NB4 (cell line): Measurements from ENCODE around the gene VWA2.

Source experiments
- MAX ChIP-seq: IDR thresholded peaks from 2 replicates; pipeline ENCODE4 v1.6.1; 2011; ENCODE audit warnings: low read depth, low read length
- MYC ChIP-seq: IDR thresholded peaks from 2 replicates; pipeline ENCODE4 v1.6.1; 2011; ENCODE audit warnings: low read depth, low read length
- POLR2A ChIP-seq: IDR thresholded peaks from 2 replicates; pipeline ENCODE4 v1.6.1; 2011; ENCODE audit warnings: mild to moderate bottlenecking; ENCODE audit not compliant: insufficient read length; ENCODE audit errors: extremely low read depth
- TF ChIP-seq, protein P1 (sequence below): IDR thresholded peaks from one replicate; pipeline ENCODE4 v1.5.1; 2012; ENCODE audit warnings: low read depth, low read length

- TF ChIP-seq, protein P1, sequence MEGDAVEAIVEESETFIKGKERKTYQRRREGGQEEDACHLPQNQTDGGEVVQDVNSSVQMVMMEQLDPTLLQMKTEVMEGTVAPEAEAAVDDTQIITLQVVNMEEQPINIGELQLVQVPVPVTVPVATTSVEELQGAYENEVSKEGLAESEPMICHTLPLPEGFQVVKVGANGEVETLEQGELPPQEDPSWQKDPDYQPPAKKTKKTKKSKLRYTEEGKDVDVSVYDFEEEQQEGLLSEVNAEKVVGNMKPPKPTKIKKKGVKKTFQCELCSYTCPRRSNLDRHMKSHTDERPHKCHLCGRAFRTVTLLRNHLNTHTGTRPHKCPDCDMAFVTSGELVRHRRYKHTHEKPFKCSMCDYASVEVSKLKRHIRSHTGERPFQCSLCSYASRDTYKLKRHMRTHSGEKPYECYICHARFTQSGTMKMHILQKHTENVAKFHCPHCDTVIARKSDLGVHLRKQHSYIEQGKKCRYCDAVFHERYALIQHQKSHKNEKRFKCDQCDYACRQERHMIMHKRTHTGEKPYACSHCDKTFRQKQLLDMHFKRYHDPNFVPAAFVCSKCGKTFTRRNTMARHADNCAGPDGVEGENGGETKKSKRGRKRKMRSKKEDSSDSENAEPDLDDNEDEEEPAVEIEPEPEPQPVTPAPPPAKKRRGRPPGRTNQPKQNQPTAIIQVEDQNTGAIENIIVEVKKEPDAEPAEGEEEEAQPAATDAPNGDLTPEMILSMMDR = no peak
- TF ChIP-seq POLR2A (no peak), MAX (no peak), MYC (no peak)
These were observed 101.8 kb downstream of the VWA2 start for GRCh38 chr10:114340816-114341215.
